T-cell (primary cell): ENCODE results near the gene MPHOSPH8. TPM values are rescaled to one million over a fixed set of nuclear protein-coding genes. Genes with fewer than 3 reads are reported as not detected.
"Not testable (repeated sequence)": the region's sequence is repeated elsewhere in the genome, so short reads cannot be mapped to it uniquely, and the experiment has no call there.

ENCODE experiments used
- ATAC-seq, 4 experiments: fragments of 200-7000 bp in 3 of 4; fragments of 150-1000 bp in 1 of 4; cut with Tn5 transposase; replicated peaks in 1 of 4; 1 replicate in 3 of 4; 2 replicates in 1 of 4; pipeline ENCODE4 v1.10.0; 2021; ENCODE audit warnings: moderate library complexity in 3 of 4, mild to moderate bottlenecking in 2 of 4, moderate number of reproducible peaks in 1 of 4
- CTCF ChIA-PET, 2 donors: fragments of 300-600 bp; sonication (Branson Sonifier 250); formaldehyde crosslinking; loops; one replicate each; lab custom pipeline; 2022; ENCODE audit warnings: antibody characterized with exemption in 2 of 2; lab: Charles Lee
- POLR2A ChIA-PET, 2 donors: fragments of 300-600 bp; sonication (Branson Sonifier 250); formaldehyde crosslinking; loops; one replicate each; lab custom pipeline; 2022; ENCODE audit warnings: antibody characterized with exemption in 2 of 2; lab: Charles Lee
- DNase-seq, 35 experiments: peaks; one replicate each; pipeline versions ENCODE4 v3.0.0 to v3.0.0-alpha.2; 2013 to 2023
- H3K27ac ChIP-seq: one replicate; pipeline ENCODE4 v1.5.1; 2013; ENCODE audit warnings: low read length
- H3K27me3 ChIP-seq, 2 experiments: replicated peaks in 1 of 2; 1 replicate in 1 of 2; 2 replicates in 1 of 2; pipeline versions ENCODE4 v1.6.1 to v1.7.0; 2013; ENCODE audit warnings: low read length in 1 of 2, mixed read lengths in 1 of 2; ENCODE audit not compliant: control insufficient read depth in 2 of 2, insufficient read depth in 2 of 2; ENCODE audit errors: extremely low read depth in 1 of 2
- H3K36me3 ChIP-seq, 2 donors: 1 replicate in 1 of 2; 2 replicates in 1 of 2; pipeline versions ENCODE4 v1.6.1 to v1.7.0; 2013; ENCODE audit warnings: low read length in 1 of 2; ENCODE audit not compliant: control insufficient read depth in 2 of 2, insufficient read depth in 1 of 2; ENCODE audit errors: extremely low read depth in 1 of 2
- H3K4me1 ChIP-seq, 2 experiments: 1 replicate in 1 of 2; 2 replicates in 1 of 2; pipeline versions ENCODE4 v1.6.1 to v1.7.0; 2013; ENCODE audit warnings: low read length in 2 of 2, mixed read lengths in 1 of 2; ENCODE audit not compliant: insufficient read depth in 2 of 2, control insufficient read depth in 1 of 2; ENCODE audit errors: extremely low read depth in 1 of 2
- H3K4me3 ChIP-seq, 2 donors: 1 replicate in 1 of 2; 2 replicates in 1 of 2; pipeline versions ENCODE4 v1.5.1 to v1.7.0; 2013; ENCODE audit warnings: mild to moderate bottlenecking in 2 of 2, low read length in 1 of 2, moderate library complexity in 1 of 2; ENCODE audit not compliant: control insufficient read depth in 1 of 2; ENCODE audit errors: extremely low read depth in 1 of 2
- H3K9me3 ChIP-seq: 2 replicates; pipeline ENCODE4 v1.7.0; 2013
- H3K27ac Mint-ChIP-seq, 2 donors: one replicate each; pipeline ENCODE4 v1.8.0; 2020 to 2021; ENCODE audit warnings: mild to moderate bottlenecking in 2 of 2, mixed read lengths in 2 of 2
- H3K27me3 Mint-ChIP-seq, 2 donors: one replicate each; pipeline ENCODE4 v1.8.0; 2021 to 2022; ENCODE audit warnings: mixed read lengths in 2 of 2
- H3K36me3 Mint-ChIP-seq: one replicate; pipeline ENCODE4 v1.8.0; 2021; ENCODE audit warnings: mixed read lengths
- H3K4me1 Mint-ChIP-seq, 3 donors: one replicate each; pipeline ENCODE4 v1.8.0; 2020 to 2022; ENCODE audit warnings: mixed read lengths in 3 of 3, mild to moderate bottlenecking in 1 of 3
- H3K4me3 Mint-ChIP-seq, 3 donors: one replicate each; pipeline ENCODE4 v1.8.0; 2020 to 2022; ENCODE audit warnings: mild to moderate bottlenecking in 3 of 3, mixed read lengths in 3 of 3, moderate library complexity in 3 of 3
- H3K9me3 Mint-ChIP-seq, 3 donors: one replicate each; pipeline ENCODE4 v1.8.0; 2020 to 2022; ENCODE audit warnings: mixed read lengths in 3 of 3
- WGBS: methylation state at CpG from one replicate; pipeline ENCODE4 v1.1.5; 2013; ENCODE audit warnings: missing lambda C conversion rate; ENCODE audit not compliant: insufficient coverage; 5-methylcytosine and 5-hydroxymethylcytosine counted together
- total RNA-seq, 35 experiments: library from RNA in 6 of 35; stranded (reverse) in 6 of 35; fragments of 120-200 nt in 1 of 35; gene quantifications; one replicate each; pipeline versions ENCODE4 v1.2.1 to v1.2.4 and lab custom pipeline; 2013 to 2026

The MPHOSPH8 gene
- total RNA-seq, 5 donors from 2014 or later (not counting 1 experiment from before 2014, with no cell fraction given), result 64.5 to 91.3 (median 84.1) TPM

DNA sequence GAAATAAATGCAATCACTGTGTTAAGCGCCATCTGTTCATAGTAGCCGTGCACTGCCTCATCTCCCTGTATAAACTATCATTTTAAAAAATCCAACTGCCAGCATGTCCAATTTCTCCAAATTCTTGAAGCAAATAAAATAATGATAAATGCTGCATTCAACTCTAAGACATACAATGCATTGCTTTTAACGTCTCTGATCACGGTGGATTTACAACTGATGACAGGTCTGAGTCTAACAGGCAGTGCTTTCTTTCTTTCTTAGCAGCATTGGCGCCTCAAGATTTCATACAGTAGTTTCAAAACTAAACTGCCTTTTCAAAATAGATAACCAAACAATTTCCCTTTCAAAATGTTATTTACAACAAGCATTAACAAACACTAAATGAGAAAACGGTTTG, 70.8 kb downstream of the MPHOSPH8 start:
- ATAC-seq, DNase-seq, H3K27me3 Mint-ChIP-seq, H3K9me3 Mint-ChIP-seq, H3K4me1 ChIP-seq, H3K27ac Mint-ChIP-seq, H3K9me3 ChIP-seq, POLR2A ChIA-PET, H3K4me3 ChIP-seq, CTCF ChIA-PET, H3K4me3 Mint-ChIP-seq, H3K36me3 ChIP-seq, H3K27me3 ChIP-seq, H3K27ac ChIP-seq: not testable (repeated sequence)
- WGBS, result 96% methylated on average over 4 of the region's 6 CpGs
- H3K36me3 Mint-ChIP-seq, result peaks cover 11% of the 10 kb centered on the region
- peaks cover 17 to 29% (median 19%) of the 10 kb centered on the region in 3 donors for H3K4me1 Mint-ChIP-seq

DNA sequence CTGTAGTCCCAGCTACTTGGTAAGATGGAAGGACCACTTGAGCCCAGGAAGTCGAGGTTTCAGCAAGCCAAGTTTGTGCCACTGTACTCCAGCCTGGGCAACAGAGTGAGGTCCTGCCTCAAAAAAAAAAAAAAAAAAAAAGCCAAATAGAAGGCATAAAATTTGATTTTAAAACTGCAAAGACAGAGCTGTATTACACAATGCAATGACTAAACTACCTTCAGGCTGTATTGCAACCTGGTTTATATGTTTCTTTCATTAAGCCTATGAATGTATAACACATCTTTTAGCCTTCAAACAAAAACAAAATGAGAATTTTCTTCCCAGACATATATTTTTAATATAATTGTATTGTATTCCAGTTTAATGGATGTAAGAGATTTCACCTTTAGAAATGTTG, 75.6 kb downstream of the MPHOSPH8 start:
- CTCF ChIA-PET, result interaction anchor here in 1 of 2 donors (0.6 kb wide), 1 partner anchor 870 kb away, joined by 7 read pairs; no protein-coding TSS in a partner anchor
- not testable (repeated sequence) for H3K4me1 ChIP-seq, H3K9me3 ChIP-seq, H3K27me3 ChIP-seq, H3K27ac Mint-ChIP-seq, H3K9me3 Mint-ChIP-seq, ATAC-seq, H3K36me3 ChIP-seq, H3K4me3 ChIP-seq, H3K27me3 Mint-ChIP-seq, H3K27ac ChIP-seq, DNase-seq, H3K4me3 Mint-ChIP-seq
- H3K4me1 Mint-ChIP-seq, result peaks cover 8 to 26% (median 23%) of the 10 kb centered on the region in 3 donors
- peaks cover 13% of the 10 kb centered on the region for H3K36me3 Mint-ChIP-seq
- 100% methylated on average over 1 of the region's 1 CpG for WGBS
- POLR2A ChIA-PET, result interaction anchor here in 1 of 2 donors (0.6 to 0.7 kb wide), 2 partner anchors 51 to 155 kb away, joined by 5 to 8 read pairs; no protein-coding TSS in a partner anchor

DNA sequence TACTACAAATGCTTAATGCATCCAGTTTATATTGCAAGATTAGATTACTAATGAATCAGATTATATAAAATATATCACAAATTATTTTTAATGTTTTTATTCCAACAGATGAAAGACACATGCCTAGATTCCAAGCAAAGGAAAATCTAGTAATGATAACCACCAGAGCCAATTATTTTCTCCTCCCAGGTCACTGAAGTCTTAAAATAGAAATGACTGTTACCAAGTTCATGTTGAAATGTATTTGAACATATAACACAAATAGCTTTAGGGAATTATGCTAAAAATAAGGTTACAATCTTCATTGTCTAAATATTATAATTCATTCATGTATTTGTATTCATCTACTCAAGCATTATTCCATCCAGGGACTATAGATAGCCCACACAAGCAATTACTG, 76.3 kb downstream of the MPHOSPH8 start:
- ATAC-seq, H3K36me3 ChIP-seq, H3K27me3 Mint-ChIP-seq, H3K27me3 ChIP-seq, POLR2A ChIA-PET, H3K4me1 ChIP-seq, H3K27ac ChIP-seq, H3K9me3 Mint-ChIP-seq, H3K4me3 Mint-ChIP-seq, H3K9me3 ChIP-seq, DNase-seq, H3K27ac Mint-ChIP-seq, CTCF ChIA-PET, H3K4me3 ChIP-seq: not testable (repeated sequence)
- H3K4me1 Mint-ChIP-seq, result peaks cover 12 to 30% (median 27%) of the 10 kb centered on the region in 3 donors
- peaks cover 19% of the 10 kb centered on the region for H3K36me3 Mint-ChIP-seq

DNA sequence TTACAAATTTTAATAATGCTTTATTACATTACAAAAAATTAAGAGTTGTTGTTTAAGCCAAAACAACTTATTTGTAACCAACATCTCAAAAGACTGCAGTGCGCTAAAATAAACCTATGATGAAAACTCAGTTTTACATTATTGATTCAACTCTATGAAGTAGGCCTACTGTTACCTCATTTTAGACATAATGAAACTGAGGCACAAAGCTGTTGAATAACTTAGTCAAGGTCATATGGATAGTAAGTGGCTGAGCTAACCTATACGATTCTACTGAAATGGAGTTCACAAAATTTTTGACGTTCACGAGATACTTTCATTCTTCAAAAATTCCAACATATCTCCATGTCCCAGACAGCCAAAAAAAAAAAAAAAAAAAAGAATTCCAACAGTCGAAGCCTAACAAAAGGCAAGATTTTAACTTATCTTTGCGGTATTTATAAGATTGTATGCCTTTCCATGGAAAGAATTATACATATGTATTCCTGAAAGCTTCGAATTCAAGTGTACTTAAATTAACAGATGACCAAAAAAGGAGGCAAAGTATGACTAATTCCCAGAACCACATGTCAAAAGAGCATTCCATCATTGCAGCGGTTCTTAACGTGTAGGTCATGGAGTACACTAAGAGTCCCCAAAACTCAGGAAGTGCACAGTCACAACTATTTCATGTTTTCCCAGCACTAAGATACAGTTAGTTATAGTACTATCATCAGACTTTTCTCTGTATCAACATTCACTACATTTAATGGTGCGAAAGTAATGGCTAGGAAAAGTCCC, 79.9 kb downstream of the MPHOSPH8 start:
- H3K36me3 ChIP-seq, result no peaks in the 10 kb centered on the region
- H3K27me3 ChIP-seq, result no peaks in the 10 kb centered on the region
- Mint-ChIP-seq H3K27me3 (no peaks in the 10 kb centered on the region), H3K27ac (no peak overlapping the region), H3K4me1 (peaks cover 7 to 23% (median 22%) of the 10 kb centered on the region in 3 donors), H3K4me3 (no peak overlapping the region), H3K36me3 (peaks cover 23% of the 10 kb centered on the region), H3K9me3 (no peaks in the 10 kb centered on the region)
- ATAC-seq, result no peak
- POLR2A ChIA-PET, result interaction anchor here in 1 of 2 donors (0.5 to 0.7 kb wide), 2 partner anchors 26 to 51 kb away, joined by 4 to 9 read pairs; no protein-coding TSS in a partner anchor
- no CpG with 5 or more reads among the region's 10 CpGs for WGBS
- CTCF ChIA-PET, result interaction anchor here in 1 of 2 donors (0.7 kb wide), 1 partner anchor 70 kb away, joined by 8 read pairs; no protein-coding TSS in a partner anchor
- no peak overlapping the region for H3K4me3 ChIP-seq
- no peaks in the 10 kb centered on the region for H3K9me3 ChIP-seq
- DNase-seq, result no peak
- H3K27ac ChIP-seq, result no peak overlapping the region
- H3K4me1 ChIP-seq, result no peaks in the 10 kb centered on the region

DNA sequence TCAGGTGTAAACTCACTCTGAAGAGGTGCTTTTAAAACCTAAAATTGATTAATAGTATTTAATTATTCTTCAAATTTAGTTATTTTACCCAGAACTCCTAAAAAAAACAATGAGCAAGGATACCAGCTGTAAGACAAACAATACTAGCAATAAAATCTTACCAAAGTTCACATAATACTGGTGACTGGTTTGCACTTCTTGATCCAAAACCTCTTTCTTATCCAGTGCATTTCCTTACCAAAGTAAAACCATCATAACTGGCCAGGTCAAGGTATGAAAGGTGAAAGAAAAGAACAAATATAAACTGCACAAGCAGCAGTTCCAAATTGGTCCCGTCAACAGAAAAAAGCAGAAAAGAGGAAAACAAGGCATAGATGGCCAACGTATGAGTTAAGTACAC, 86.6 kb downstream of the MPHOSPH8 start:
- Mint-ChIP-seq H3K4me1 (peaks cover 8 to 20% (median 17%) of the 10 kb centered on the region in 3 donors), H3K27me3 (no peaks in the 10 kb centered on the region), H3K27ac (no peak overlapping the region), H3K9me3 (no peaks in the 10 kb centered on the region), H3K4me3 (no peak overlapping the region), H3K36me3 (peaks cover 34% of the 10 kb centered on the region)
- Histone ChIP-seq H3K4me1 (no peaks in the 10 kb centered on the region), H3K27me3 (no peaks in the 10 kb centered on the region), H3K9me3 (no peaks in the 10 kb centered on the region), H3K4me3 (no peak overlapping the region), H3K27ac (no peak overlapping the region), H3K36me3 (peaks cover 0 to 4% of the 10 kb centered on the region in 2 donors)
- ATAC-seq (no peak), DNase-seq (no peak)
- ChIA-PET POLR2A (no interaction called here), CTCF (no interaction called here)
- 100% methylated on average over 1 of the region's 2 CpGs for WGBS
